ENCODE measurements around the gene AMBN.

AMBN gene

GRCh38 chr4:70591955-70592582 lies at the start of gene AMBN:
Gene AMBN (plus strand): TSS chr4:70592256. CDS start chr4:70592359, 103 bp downstream.
- Mint-ChIP-seq H3K4me1 (peaks cover 15% of the 10 kb centered on the region), H3K36me3 (no peaks in the 10 kb centered on the region), H3K4me3 (no peak within 1 kb of the TSS), H3K27ac (no peak within 1 kb of the TSS), H3K27me3 (peaks cover 10% of the 10 kb centered on the region), H3K9me3 (no peaks in the 10 kb centered on the region)
- no peak for ATAC-seq

DNA sequence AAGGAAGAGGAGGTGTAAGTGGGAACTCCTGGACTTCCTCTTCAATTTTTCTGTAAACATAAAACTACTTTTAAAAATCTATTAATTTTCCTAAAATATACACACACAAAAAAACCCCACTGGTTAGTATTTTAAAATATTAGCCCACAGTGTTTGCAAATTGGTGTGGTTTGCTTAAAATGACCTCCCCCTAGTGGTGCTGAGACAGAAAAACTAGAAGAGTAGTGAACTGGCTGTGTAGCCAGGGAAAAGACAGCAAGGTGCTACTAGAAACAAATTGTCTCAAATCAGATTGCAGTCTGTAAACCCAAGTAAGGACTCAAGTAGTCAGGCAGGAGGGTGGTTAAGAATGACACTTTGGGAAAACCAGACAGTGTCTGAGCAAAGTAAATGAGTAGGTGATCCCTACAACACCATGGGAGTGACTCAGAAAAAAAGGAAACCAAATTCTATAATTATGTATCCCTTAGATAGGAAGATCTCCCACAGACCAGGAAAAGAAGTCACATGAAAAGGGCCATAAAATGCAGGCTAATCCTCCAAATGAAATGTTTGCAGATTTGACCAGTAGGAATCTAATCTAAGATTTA lies 47.7 kb upstream of the AMBN start:
- H3K27ac Mint-ChIP-seq: no peak overlapping the region
- peaks cover 15% of the 10 kb centered on the region for H3K27me3 Mint-ChIP-seq
- no peaks in the 10 kb centered on the region for H3K36me3 Mint-ChIP-seq
- no peaks in the 10 kb centered on the region for H3K4me1 Mint-ChIP-seq
- no peak overlapping the region for H3K4me3 Mint-ChIP-seq
- ATAC-seq: no peak
- H3K9me3 Mint-ChIP-seq: no peaks in the 10 kb centered on the region

GRCh38 chr4:70556856-70557255 lies 35.2 kb upstream of the AMBN start:
- Mint-ChIP-seq H3K27ac (no peak overlapping the region), H3K4me1 (no peaks in the 10 kb centered on the region), H3K9me3 (no peaks in the 10 kb centered on the region), H3K27me3 (peaks cover 1% of the 10 kb centered on the region), H3K36me3 (no peaks in the 10 kb centered on the region), H3K4me3 (no peak overlapping the region)
- ATAC-seq: no peak

GRCh38 chr4:70559211-70559830 lies 32.7 kb upstream of the AMBN start:
- H3K27me3 Mint-ChIP-seq: no peaks in the 10 kb centered on the region
- ATAC-seq: no peak
- H3K27ac Mint-ChIP-seq: no peak overlapping the region
- no peaks in the 10 kb centered on the region for H3K4me1 Mint-ChIP-seq
- H3K36me3 Mint-ChIP-seq: no peaks in the 10 kb centered on the region
- no peak overlapping the region for H3K4me3 Mint-ChIP-seq
- no peaks in the 10 kb centered on the region for H3K9me3 Mint-ChIP-seq

DNA sequence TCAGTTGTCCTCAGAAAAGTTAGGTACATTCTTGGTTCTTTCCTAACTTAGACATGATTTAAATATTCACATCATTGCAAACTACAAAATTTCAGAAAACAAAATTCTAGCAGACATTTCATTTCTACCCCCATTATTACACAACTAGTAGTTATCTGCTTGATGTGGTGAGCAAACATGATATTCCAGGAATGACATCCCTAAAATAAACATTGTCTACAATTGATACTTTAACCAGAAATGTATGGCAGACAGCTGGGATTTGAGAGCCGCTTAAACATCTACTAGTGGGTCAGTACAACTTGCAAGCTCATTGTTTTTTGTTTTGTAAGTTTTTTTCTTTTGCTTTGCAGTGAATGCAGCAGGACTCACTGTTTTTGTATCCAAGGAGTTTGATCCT lies 32.1 kb upstream of the AMBN start:
- Mint-ChIP-seq H3K4me3 (no peak overlapping the region), H3K27me3 (no peaks in the 10 kb centered on the region), H3K36me3 (no peaks in the 10 kb centered on the region)

GRCh38 chr4:70564033-70564432 lies 28.0 kb upstream of the AMBN start:
- no peak for ATAC-seq
- H3K4me1 Mint-ChIP-seq: no peaks in the 10 kb centered on the region
- H3K27ac Mint-ChIP-seq: no peak overlapping the region
- H3K36me3 Mint-ChIP-seq: no peaks in the 10 kb centered on the region
- no peaks in the 10 kb centered on the region for H3K27me3 Mint-ChIP-seq
- H3K9me3 Mint-ChIP-seq: peaks cover 4% of the 10 kb centered on the region
- no peak overlapping the region for H3K4me3 Mint-ChIP-seq

More for the DNA sequence above, 32.1 kb upstream of the AMBN start:
- no peak overlapping the region for H3K27ac Mint-ChIP-seq
- H3K4me1 Mint-ChIP-seq: no peaks in the 10 kb centered on the region
- H3K9me3 Mint-ChIP-seq: no peaks in the 10 kb centered on the region
- no peak for ATAC-seq

GRCh38 chr4:70570796-70571195 lies 21.3 kb upstream of the AMBN start:
- no peak overlapping the region for H3K4me3 Mint-ChIP-seq
- H3K27me3 Mint-ChIP-seq: peaks cover 30% of the 10 kb centered on the region
- no peaks in the 10 kb centered on the region for H3K4me1 Mint-ChIP-seq
- ATAC-seq: no peak
- H3K27ac Mint-ChIP-seq: no peak overlapping the region
- peaks cover 13% of the 10 kb centered on the region for H3K9me3 Mint-ChIP-seq
- no peaks in the 10 kb centered on the region for H3K36me3 Mint-ChIP-seq

DNA sequence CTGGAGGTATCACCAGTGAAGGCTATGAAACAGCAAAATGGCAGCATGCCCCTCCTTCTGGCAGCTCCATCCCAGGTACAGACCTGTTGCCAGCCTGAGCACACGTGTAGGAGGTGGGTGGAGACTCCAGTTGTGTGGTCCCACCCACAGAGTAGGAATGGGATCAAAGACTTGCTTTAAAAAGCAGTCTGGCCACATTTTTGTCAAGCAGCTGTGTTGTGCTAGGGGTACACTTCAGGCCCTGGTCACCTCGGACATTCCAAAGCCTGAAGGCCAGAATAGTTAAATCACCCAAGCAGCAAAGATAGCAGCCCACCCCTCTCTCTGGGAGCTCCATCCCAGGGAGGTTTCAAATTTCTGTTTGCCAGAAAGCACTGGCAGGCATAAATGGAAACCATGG lies 20.3 kb upstream of the AMBN start:
- H3K27ac Mint-ChIP-seq: no peak overlapping the region
- no peak for ATAC-seq
- H3K4me3 Mint-ChIP-seq: no peak overlapping the region
- H3K27me3 Mint-ChIP-seq: peaks cover 30% of the 10 kb centered on the region
- no peaks in the 10 kb centered on the region for H3K4me1 Mint-ChIP-seq
- peaks cover 9% of the 10 kb centered on the region for H3K9me3 Mint-ChIP-seq
- H3K36me3 Mint-ChIP-seq: no peaks in the 10 kb centered on the region

DNA sequence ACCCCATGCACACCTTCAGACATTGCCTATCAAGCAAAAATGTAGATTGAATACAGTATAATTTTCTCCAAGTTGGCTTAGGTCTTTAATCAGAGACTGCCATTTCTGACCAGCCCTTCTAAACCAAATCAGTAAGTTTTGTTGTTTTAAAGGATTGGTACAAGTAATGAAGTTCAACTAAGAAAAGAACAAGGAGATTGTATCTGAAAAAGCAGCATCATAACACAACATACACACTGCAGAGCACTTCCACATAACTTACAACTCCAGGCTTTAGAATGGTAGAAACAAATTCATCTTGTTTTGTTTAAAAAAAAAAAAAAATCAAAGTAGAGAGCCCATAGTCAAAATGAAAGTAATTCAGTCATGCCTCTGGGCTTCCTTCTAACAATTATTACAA lies 16.1 kb upstream of the AMBN start:
- no peak for ATAC-seq
- H3K27ac Mint-ChIP-seq: no peak overlapping the region
- peaks cover 19% of the 10 kb centered on the region for H3K27me3 Mint-ChIP-seq
- no peaks in the 10 kb centered on the region for H3K36me3 Mint-ChIP-seq
- no peaks in the 10 kb centered on the region for H3K4me1 Mint-ChIP-seq
- no peaks in the 10 kb centered on the region for H3K9me3 Mint-ChIP-seq
- H3K4me3 Mint-ChIP-seq: no peak overlapping the region

GRCh38 chr4:70577220-70577927 lies 14.7 kb upstream of the AMBN start:
- H3K27ac Mint-ChIP-seq: no peak overlapping the region
- H3K4me3 Mint-ChIP-seq: no peak overlapping the region
- no peaks in the 10 kb centered on the region for H3K4me1 Mint-ChIP-seq
- peaks cover 9% of the 10 kb centered on the region for H3K27me3 Mint-ChIP-seq
- H3K36me3 Mint-ChIP-seq: no peaks in the 10 kb centered on the region
- no peaks in the 10 kb centered on the region for H3K9me3 Mint-ChIP-seq
- ATAC-seq: no peak

GRCh38 chr4:70581980-70582379 lies 10.1 kb upstream of the AMBN start:
- H3K4me1 Mint-ChIP-seq: no peaks in the 10 kb centered on the region
- H3K27me3 Mint-ChIP-seq: peaks cover 7% of the 10 kb centered on the region
- H3K36me3 Mint-ChIP-seq: no peaks in the 10 kb centered on the region
- no peaks in the 10 kb centered on the region for H3K9me3 Mint-ChIP-seq
- no peak for ATAC-seq
- no peak overlapping the region for H3K27ac Mint-ChIP-seq
- no peak overlapping the region for H3K4me3 Mint-ChIP-seq

DNA sequence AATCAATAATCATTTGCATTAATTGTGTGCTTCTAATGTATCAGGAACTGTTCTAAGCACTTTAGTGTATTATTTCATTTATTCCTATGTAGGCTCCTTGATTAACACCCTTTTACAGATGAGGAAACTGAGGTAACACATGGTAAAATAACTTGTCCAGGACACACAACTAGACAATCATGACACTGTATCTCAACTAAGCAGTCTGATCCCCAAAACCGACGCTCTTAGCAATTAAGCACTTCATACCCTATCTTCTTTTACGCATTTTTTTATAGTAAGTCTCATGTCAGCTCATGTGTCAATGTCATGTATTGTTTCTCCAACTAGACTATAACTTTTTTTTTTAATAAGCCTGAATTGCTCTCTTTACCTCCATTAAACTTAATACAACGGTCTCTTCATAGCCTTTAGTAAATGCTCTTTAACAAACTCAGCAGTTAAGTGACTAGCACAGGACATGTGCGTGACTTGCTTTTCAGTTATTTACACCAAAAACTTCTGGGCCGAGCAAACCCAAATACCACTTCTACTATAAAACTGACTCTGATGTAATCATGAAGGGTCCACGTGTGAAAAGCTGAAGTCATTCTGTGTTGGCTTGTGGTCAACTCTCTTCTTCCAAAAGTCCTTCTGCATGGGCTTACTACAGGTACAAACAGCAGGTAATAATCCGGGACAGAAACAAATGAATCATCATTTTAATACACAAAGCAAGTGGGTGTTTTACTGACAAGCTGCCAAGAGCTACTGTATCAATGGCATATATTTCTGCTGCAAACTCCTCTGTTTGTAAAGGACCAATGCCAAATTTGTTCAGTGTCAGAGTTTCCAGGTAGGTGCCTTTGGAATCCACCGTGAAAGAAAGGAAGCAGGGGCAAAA lies 7.9 kb upstream of the AMBN start:
- Mint-ChIP-seq H3K27me3 (peaks cover 7% of the 10 kb centered on the region), H3K9me3 (no peaks in the 10 kb centered on the region), H3K4me1 (peaks cover under 1% of the 10 kb centered on the region), H3K36me3 (no peaks in the 10 kb centered on the region), H3K4me3 (no peak overlapping the region), H3K27ac (no peak overlapping the region)
- no peak for ATAC-seq

DNA sequence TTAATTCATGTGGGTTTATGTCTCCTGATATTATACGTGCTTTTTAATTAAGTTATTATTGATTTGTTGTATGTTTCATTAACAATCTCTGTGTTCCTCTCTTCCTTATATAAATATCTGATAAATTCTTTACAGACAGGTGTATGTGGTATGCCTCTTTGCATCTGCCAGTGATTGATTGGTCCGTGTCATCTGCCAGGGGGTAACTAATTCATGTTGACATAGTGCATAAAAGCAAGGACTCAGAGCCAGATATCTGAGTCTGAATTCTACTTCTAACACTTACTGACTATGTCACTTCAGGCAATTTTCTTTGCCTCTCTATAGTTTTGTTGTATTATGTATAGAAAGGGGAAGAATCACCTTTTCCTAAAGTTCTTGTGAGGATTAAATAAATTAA lies 5.2 kb upstream of the AMBN start:
- Mint-ChIP-seq H3K27me3 (peaks cover 7% of the 10 kb centered on the region), H3K9me3 (no peaks in the 10 kb centered on the region), H3K36me3 (no peaks in the 10 kb centered on the region), H3K4me3 (no peak overlapping the region), H3K27ac (no peak overlapping the region), H3K4me1 (peaks cover 15% of the 10 kb centered on the region)
- ATAC-seq: no peak

DNA sequence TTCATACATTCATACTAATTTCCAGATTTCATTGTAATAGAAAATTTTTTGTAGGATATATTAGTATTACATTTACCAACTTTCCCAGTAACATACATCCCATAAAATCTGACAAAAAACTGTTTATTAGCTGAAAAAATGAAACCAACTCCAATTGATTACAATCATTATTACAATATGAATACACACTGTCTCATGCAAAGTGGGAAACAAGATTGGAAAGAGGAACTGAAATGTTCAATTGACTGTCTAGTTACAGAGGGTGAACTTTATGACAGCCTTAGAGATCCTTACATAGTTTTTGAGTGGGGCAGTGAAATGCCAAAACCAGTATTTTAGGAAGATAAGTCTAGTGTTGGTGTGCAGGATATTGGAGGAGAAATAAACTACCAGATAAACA lies 2.3 kb upstream of the AMBN start:
- Mint-ChIP-seq H3K4me1 (peaks cover 15% of the 10 kb centered on the region), H3K36me3 (no peaks in the 10 kb centered on the region), H3K27me3 (peaks cover 2% of the 10 kb centered on the region), H3K9me3 (no peaks in the 10 kb centered on the region), H3K4me3 (no peak overlapping the region), H3K27ac (no peak overlapping the region)
- ATAC-seq: peak; percentile 92

GRCh38 chr4:70594196-70594595 lies 2.1 kb downstream of the AMBN start:
- H3K27ac Mint-ChIP-seq: no peak overlapping the region
- no peak overlapping the region for H3K4me3 Mint-ChIP-seq
- H3K9me3 Mint-ChIP-seq: no peaks in the 10 kb centered on the region
- peaks cover 15% of the 10 kb centered on the region for H3K4me1 Mint-ChIP-seq
- peaks cover 10% of the 10 kb centered on the region for H3K27me3 Mint-ChIP-seq
- no peaks in the 10 kb centered on the region for H3K36me3 Mint-ChIP-seq
- ATAC-seq: no peak
